HCEC 1CT (cell line): ENCODE data around the gene CD109.
"Not testable (repeated sequence)": the region's sequence is repeated elsewhere in the genome, so short reads cannot be mapped to it uniquely, and the experiment has no call there.

Experiments used
- DNase-seq: peaks from one replicate; pipeline ENCODE4 v3.0.0-alpha.2; 2017

Gene CD109

GRCh38 chr6:73695619-73696421 is at the start of gene CD109:
CD109 (plus strand) TSS chr6:73696203; CDS start chr6:73696216, 13 bp downstream.
- peak; percentile 83 for DNase-seq

DNA sequence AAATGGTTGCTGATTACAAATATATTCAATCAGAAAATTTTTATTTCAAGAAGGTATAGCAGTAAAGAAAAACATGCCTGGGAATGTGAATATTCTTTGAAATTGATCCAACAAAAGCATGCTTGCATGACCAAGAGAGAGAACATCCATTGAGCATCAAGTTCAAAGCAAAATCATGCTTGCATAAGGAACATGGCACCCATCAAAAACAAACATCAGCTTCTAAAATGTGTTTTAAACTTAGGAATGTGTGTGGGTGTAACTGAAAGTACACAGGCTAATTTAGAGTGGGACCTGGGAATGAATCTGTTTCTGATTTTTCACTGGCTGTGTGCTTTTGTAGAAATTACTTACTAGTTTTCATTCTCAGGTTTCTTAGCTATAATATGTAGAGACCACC is 47.8 kb upstream of the CD109 start:
- peak; percentile 45 for DNase-seq

DNA sequence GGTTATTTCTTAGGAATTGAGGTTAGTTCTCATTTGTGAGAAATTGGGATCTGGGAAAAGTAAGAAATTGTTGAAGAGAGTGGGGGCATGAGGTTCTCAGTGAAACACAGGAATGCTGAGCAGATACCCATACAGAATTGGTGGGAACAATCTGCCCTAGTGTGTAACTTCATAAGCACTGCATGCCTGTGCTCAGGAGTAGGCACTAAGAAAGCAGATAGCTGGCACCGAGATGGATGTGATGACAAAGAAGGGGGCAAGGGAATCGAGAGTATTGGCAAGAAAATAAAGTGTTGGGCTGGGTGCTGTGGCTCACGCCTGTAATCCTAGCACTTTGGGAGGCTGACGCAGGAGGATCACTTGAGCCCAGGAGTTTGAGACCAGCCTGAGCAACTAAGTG is 46.2 kb upstream of the CD109 start:
- DNase-seq, result no peak

GRCh38 chr6:73652637-73653570 is 43.1 kb upstream of the CD109 start:
- DNase-seq, result peak; percentile 36

GRCh38 chr6:73653571-73654424 is 42.2 kb upstream of the CD109 start, which contains the start of gene SLC17A5:
SLC17A5 (minus strand) TSS chr6:73653992; CDS start chr6:73653886, 106 bp downstream.
- peak; percentile 95 for DNase-seq

DNA sequence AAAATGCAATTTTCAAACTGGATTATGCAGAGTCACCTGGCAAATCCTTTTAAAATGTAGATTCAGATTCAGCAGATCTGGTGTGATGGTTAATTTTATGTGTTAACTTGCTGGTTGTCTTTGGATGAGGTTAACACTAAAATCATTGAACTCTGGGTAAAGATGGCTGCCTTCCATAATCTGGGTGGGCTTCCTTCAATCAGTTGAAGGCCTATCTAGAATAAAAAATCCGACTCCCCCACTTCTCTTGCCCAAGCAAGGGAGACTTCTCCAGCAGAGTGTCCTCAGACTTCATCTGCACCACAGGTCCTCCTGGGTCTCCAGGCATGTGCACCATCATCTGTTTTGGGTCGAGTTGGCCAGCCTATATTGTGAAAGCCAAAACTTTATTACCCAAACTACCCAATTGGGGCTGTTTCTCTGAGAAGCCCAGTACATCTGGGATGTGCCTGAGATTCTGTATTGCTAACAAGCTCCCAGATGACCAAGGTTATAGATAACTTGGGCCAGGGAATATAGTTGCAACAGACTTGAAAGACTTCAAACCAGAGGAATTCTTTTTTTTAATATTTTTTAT is 40.6 kb upstream of the CD109 start:
- DNase-seq, result no peak

- DNase-seq, result no peak
Measured at GRCh38 chr6:73656531-73657145, 39.4 kb upstream of the CD109 start.

DNA sequence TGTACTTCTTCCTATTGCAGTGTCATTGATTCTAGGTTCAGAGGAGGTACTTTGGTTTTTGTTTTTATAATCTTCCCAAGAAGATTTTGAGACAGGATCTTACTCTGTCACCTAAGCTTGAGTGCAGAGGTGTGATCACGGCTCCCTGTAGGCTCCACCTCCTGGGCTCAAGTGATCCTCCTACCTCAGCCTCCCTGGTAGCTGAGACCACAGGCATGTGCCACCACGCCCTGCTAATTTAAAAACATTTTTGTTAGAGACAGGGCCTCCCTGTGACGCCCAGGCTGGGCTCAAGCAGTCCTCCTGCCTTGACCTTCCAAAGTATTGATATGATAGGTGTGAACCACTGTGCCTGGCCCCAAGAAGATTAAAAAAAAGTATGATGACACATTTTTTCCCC is 38.8 kb upstream of the CD109 start:
- DNase-seq, result no peak

- DNase-seq, result no peak
Measured at GRCh38 chr6:73664701-73665100, 31.3 kb upstream of the CD109 start.

DNA sequence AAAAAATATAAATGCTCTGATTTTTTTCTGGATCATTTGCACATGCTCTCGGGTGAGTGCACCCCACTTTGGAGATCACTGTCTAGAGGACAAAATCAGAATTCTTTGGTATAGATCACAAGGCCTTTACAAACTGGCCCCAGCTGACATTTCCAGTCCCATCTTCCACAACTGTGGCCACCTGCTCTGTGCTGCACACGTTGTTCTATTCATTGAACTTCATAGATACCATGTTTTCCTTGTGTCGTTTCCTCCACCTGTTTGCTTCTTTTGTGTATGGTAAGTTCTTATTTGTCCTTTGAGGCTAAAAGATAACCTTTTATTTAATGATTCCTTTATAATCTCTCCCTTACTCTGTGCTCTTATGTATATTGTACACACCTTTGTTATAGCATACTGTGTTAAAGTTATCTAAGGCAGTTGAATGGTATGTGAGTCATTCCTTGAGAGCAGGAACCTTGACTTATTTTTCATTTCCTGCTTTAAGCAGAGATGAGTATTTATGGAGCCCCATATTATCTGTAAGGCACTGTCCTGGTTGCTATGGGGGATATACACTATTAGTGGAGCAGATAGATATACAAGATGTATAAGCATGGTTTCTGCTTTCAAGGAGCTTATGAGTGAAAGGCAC is 30.2 kb upstream of the CD109 start:
- DNase-seq, result peak; percentile 38

- DNase-seq, result no peak
Measured at GRCh38 chr6:73666393-73666792, 29.6 kb upstream of the CD109 start.

DNA sequence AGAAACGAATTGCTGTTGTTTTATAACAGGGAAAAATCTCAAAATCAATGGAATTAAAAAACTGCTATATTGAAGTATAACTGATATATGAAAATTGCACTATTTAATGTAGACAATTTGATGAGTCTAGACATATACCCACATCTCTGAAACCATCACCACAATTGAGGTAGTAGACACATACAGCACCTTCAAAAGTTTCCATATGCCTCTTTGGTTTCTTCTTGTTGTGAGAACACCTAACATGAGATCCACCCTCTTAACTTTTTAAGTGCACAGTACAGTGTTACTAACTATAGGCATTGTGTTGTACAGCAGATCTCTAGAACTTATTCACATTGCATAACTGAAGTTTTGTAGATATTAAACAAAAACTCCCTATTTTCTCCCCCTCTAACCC is 28.2 kb upstream of the CD109 start:
- DNase-seq, result no peak

GRCh38 chr6:73669005-73669404 is 27.0 kb upstream of the CD109 start:
- DNase-seq, result no peak

DNA sequence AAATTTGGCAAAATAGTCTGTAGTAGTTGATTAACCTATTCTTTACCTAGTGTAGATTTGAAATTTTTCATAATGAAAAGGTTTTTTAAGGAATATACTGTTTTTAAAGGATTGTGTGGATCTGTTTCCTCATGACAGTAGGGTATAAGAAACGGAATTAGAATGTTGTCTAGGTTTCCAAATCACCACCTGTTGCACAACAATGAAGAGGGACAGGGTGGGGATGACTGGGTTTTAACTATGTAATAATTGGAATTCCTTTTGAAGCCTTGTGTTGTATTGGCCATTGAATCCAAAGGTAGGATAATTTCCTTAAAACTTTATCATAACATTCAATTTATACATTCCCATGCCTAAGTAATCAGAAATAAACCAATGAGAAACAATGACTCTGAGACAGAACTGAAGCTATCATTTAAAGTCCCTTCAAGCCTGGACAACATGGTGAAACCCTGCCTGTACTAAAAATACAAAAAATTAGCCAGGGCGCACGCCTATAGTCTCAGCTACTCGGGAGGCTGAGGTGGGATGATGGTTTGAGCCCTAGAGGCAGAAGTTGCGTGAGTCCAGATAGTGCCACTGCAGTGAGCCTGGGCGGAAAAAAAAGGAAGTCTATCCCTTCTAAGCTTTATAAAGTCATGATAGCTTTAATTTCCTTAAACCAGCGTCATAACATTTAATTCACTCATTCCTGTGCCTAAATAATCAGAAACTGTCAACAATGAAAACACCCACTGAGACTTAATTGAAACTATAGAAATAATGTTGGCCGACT is 23.9 kb upstream of the CD109 start:
- no peak for DNase-seq

DNA sequence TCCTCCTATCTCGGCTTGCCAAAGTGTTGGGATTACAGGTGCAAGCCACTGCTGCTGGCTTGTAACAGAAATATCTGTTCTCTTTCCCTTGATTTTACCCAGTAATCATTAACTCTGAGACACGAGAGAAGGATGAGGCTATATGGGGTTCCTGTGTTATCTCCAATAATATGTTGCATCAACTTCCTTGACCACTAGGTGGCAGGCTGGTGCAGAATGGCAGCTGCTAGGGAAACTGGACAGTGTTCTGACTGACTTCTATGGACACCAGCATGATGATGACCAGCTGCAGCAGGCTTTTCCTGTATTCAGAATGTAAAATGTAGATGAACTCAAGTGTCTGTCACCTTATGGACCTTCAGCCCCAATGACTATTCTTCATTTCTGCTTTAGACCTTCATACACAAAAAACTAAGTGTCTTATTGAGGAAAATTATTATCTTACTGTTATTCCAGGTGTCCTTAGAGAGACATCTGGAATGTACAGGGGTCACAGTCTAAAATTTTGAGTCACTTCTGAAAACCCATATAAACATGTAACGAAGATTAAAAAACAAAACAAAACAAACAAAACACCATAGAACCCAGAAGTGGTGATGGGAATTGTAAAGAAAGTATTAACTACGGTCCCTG is 20.4 kb upstream of the CD109 start:
- DNase-seq, result peak; percentile 74

DNA sequence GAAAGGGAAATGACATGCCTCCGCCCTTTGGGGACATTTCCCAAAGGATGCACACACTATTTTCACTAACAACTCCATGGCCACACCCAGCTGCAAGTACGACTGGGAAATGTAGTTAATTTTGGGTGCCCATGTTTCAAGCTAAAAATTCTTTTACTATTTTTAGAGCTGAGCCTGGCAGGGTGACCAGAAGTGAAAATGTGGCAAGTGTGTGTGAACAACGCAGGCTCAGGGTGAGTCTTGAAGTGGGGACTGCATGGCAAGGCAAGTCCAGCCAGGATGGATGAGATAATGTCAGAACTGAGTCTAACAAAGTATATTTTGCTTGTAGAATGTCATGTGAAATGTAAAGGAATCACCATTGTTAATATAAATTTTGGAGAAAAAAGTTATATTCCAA is 17.0 kb upstream of the CD109 start:
- no peak for DNase-seq

DNA sequence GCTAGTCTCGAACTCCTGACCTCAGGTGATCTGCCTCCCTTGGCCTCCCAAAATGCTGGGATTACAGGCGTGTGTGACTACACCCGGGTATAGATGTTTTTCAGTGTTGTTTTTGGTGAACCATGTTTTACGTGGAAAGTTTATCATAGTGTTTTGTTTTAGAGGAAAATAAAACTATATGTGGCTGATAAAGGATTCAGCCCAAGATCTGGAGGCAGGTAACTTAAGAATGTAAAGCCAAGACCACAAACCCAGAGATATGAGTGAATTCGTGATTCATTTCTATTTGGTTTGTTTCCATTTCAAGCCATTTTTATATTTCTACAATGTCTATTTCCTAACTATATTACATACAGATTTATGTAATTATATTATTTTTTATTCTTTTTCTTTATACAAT is 16.2 kb upstream of the CD109 start:
- DNase-seq, result not testable (repeated sequence)

- DNase-seq, result no peak
Measured at GRCh38 chr6:73680289-73680918, 15.6 kb upstream of the CD109 start.

DNA sequence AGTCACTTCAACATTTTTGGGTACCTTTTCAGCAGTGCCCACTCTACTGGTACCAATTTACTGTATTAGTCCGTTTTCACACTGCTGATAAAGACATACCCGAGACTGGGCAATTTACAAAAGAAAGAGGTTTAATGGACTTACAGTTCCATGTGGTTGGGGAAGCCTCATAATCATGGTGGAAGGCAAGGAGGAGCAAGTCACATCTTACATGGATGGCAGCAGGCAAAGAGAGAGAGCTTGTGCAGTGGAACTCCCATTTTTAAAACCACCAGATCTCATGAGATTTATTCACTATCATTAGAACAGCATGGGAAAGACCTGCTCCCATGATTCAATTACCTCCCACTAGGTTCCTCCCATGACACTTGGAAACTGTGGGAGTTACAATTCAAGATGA is 12.4 kb upstream of the CD109 start:
- not testable (repeated sequence) for DNase-seq

GRCh38 chr6:73688351-73688750 is 7.7 kb upstream of the CD109 start:
- DNase-seq, result no peak
